ENCODE results near the gene SORL1.
"Not testable (repeated sequence)": the region's sequence is repeated elsewhere in the genome, so short reads cannot be mapped to it uniquely, and the experiment has no call there.

Gene SORL1

GRCh38 chr11:121626980-121627379 lies 174.9 kb downstream of the SORL1 start:
- no peak for DNase-seq (ENCODE audit: low spot score)

GRCh38 chr11:121630041-121630440 lies 177.9 kb downstream of the SORL1 start:
- DNase-seq (ENCODE audit: low spot score), result peak; percentile 84

GRCh38 chr11:121631456-121631855 lies 179.3 kb downstream of the SORL1 start:
- DNase-seq (ENCODE audit: low spot score), result no peak

- no peak for DNase-seq (ENCODE audit: low spot score)
Observed at GRCh38 chr11:121634273-121634672, 182.2 kb downstream of the SORL1 start.

GRCh38 chr11:121634889-121635288 lies 182.8 kb downstream of the SORL1 start:
- DNase-seq (ENCODE audit: low spot score), result peak; percentile 87

GRCh38 chr11:121636081-121636799 lies 184.1 kb downstream of the SORL1 start:
- no peak for DNase-seq (ENCODE audit: low spot score)

GRCh38 chr11:121636800-121637176 lies 184.7 kb downstream of the SORL1 start:
- no peak for DNase-seq (ENCODE audit: low spot score)

GRCh38 chr11:121637587-121637986 lies 185.5 kb downstream of the SORL1 start:
- not testable (repeated sequence) for DNase-seq (ENCODE audit: low spot score)

- DNase-seq (ENCODE audit: low spot score), result no peak
Observed at GRCh38 chr11:121643479-121644186, 191.5 kb downstream of the SORL1 start.

GRCh38 chr11:121644187-121644512 lies 192.0 kb downstream of the SORL1 start:
- no peak for DNase-seq (ENCODE audit: low spot score)

- DNase-seq (ENCODE audit: low spot score), result no peak
Observed at GRCh38 chr11:121645001-121645400, 192.9 kb downstream of the SORL1 start.

GRCh38 chr11:121645596-121645995 lies 193.5 kb downstream of the SORL1 start:
- DNase-seq (ENCODE audit: low spot score), result peak; percentile 56

- no peak for DNase-seq (ENCODE audit: low spot score)
Observed at GRCh38 chr11:121648306-121648705, 196.2 kb downstream of the SORL1 start.

- no peak for DNase-seq (ENCODE audit: low spot score)
Observed at GRCh38 chr11:121649798-121650197, 197.7 kb downstream of the SORL1 start.

GRCh38 chr11:121650351-121651256 lies 198.5 kb downstream of the SORL1 start:
- DNase-seq (ENCODE audit: low spot score), result no peak

GRCh38 chr11:121651257-121651605 lies 199.1 kb downstream of the SORL1 start:
- DNase-seq (ENCODE audit: low spot score), result no peak

GRCh38 chr11:121652971-121653370 lies 200.9 kb downstream of the SORL1 start:
- DNase-seq (ENCODE audit: low spot score), result no peak

- no peak for DNase-seq (ENCODE audit: low spot score)
Observed at GRCh38 chr11:121654259-121654842, 202.2 kb downstream of the SORL1 start.

- no peak for DNase-seq (ENCODE audit: low spot score)
Observed at GRCh38 chr11:121654843-121655536, 202.9 kb downstream of the SORL1 start.

- peak; percentile 94 for DNase-seq (ENCODE audit: low spot score)
Observed at GRCh38 chr11:121655537-121656327, 203.6 kb downstream of the SORL1 start.

All from AG08395 (cell line).